Measurements from ENCODE around the gene UBE2Q1.

UBE2Q1 gene

GRCh38 chr1:154521695-154522094, 36.8 kb downstream of the UBE2Q1 start:
- no peak overlapping the region for H3K4me3 ChIP-seq (ENCODE audit: low read length)
- no peak for TF ChIP-seq ZNF274 (IDR thresholded peaks at IDR 0.05; ENCODE audit: low read depth, low read length)

GRCh38 chr1:154520333-154520732, 38.1 kb downstream of the UBE2Q1 start:
- TF ChIP-seq ZNF274 (IDR thresholded peaks at IDR 0.05; ENCODE audit: low read depth, low read length) = no peak

GRCh38 chr1:154519591-154519991, 38.9 kb downstream of the UBE2Q1 start:
- H3K4me3 ChIP-seq (ENCODE audit: low read length) = no peak overlapping the region
- TF ChIP-seq ZNF274 (IDR thresholded peaks at IDR 0.05; ENCODE audit: low read depth, low read length) = no peak

More at GRCh38 chr1:154520333-154520732, 38.1 kb downstream of the UBE2Q1 start:
- no peak overlapping the region for H3K4me3 ChIP-seq (ENCODE audit: low read length)

- no peak for TF ChIP-seq ZNF274 (IDR thresholded peaks at IDR 0.05; ENCODE audit: low read depth, low read length)
- H3K4me3 ChIP-seq (ENCODE audit: low read length) = no peak overlapping the region
Observed at GRCh38 chr1:154517661-154518060, 40.8 kb downstream of the UBE2Q1 start.

GRCh38 chr1:154514066-154514553, 44.4 kb downstream of the UBE2Q1 start:
- no peak for TF ChIP-seq ZNF274 (IDR thresholded peaks at IDR 0.05; ENCODE audit: low read depth, low read length)
- H3K4me3 ChIP-seq (ENCODE audit: low read length) = no peak overlapping the region

GRCh38 chr1:154512760-154513159, 45.7 kb downstream of the UBE2Q1 start:
- no peak overlapping the region for H3K4me3 ChIP-seq (ENCODE audit: low read length)
- TF ChIP-seq ZNF274 (IDR thresholded peaks at IDR 0.05; ENCODE audit: low read depth, low read length) = no peak

GRCh38 chr1:154503898-154504297, 54.6 kb downstream of the UBE2Q1 start:
- TF ChIP-seq ZNF274 (IDR thresholded peaks at IDR 0.05; ENCODE audit: low read depth, low read length) = no peak
- H3K4me3 ChIP-seq (ENCODE audit: low read length) = no peak overlapping the region

- TF ChIP-seq ZNF274 (IDR thresholded peaks at IDR 0.05; ENCODE audit: low read depth, low read length) = no peak
- no peak overlapping the region for H3K4me3 ChIP-seq (ENCODE audit: low read length)
Observed at GRCh38 chr1:154502744-154503115, 55.7 kb downstream of the UBE2Q1 start.

GRCh38 chr1:154502066-154502743, 56.3 kb downstream of the UBE2Q1 start, which contains the start of the genes SHE and TDRD10:
Gene SHE, minus strand, starts transcription at chr1:154502412. Its CDS starts 386 bp downstream, at chr1:154502026.
Gene TDRD10, plus strand, starts transcription at chr1:154502219. Its CDS starts 4,685 bp downstream, at chr1:154506904.
- H3K4me3 ChIP-seq (ENCODE audit: low read length) = no peak within 1 kb of the TSS
- TF ChIP-seq ZNF274 (IDR thresholded peaks at IDR 0.05; ENCODE audit: low read depth, low read length) = no peak

- TF ChIP-seq ZNF274 (IDR thresholded peaks at IDR 0.05; ENCODE audit: low read depth, low read length) = no peak
- H3K4me3 ChIP-seq (ENCODE audit: low read length) = no peak overlapping the region
Observed at GRCh38 chr1:154501423-154502065, 56.9 kb downstream of the UBE2Q1 start.

GRCh38 chr1:154500533-154500932, 57.9 kb downstream of the UBE2Q1 start:
- no peak for TF ChIP-seq ZNF274 (IDR thresholded peaks at IDR 0.05; ENCODE audit: low read depth, low read length)
- no peak overlapping the region for H3K4me3 ChIP-seq (ENCODE audit: low read length)

GRCh38 chr1:154499446-154499845, 59.0 kb downstream of the UBE2Q1 start:
- H3K4me3 ChIP-seq (ENCODE audit: low read length) = no peak overlapping the region
- no peak for TF ChIP-seq ZNF274 (IDR thresholded peaks at IDR 0.05; ENCODE audit: low read depth, low read length)

Data from GM08714 (cell line).